HFFc6 (cell line): Measurements from ENCODE around the gene ANAPC1. TPM values are rescaled to one million over a fixed set of nuclear protein-coding genes. Genes with fewer than 3 reads are reported as not detected.

Experiments
- DNase-seq: peaks from one replicate; pipeline ENCODE4 v3.0.0-alpha.2; 2018
- H3K27ac Mint-ChIP-seq: 2 replicates; pipeline ENCODE4 v1.8.0; 2020; ENCODE audit warnings: mild to moderate bottlenecking, mixed read lengths
- H3K27me3 Mint-ChIP-seq: 2 replicates; pipeline ENCODE4 v1.8.0; 2021; ENCODE audit warnings: mild to moderate bottlenecking, moderate library complexity, mixed read lengths; ENCODE audit not compliant: insufficient read depth
- H3K36me3 Mint-ChIP-seq: 2 replicates; pipeline ENCODE4 v1.8.0; 2021; ENCODE audit warnings: low read depth, mixed read lengths
- H3K4me1 Mint-ChIP-seq: 2 replicates; pipeline ENCODE4 v1.8.0; 2020; ENCODE audit warnings: low read depth, mixed read lengths
- H3K4me3 Mint-ChIP-seq: 2 replicates; pipeline ENCODE4 v1.8.0; 2020; ENCODE audit warnings: mild to moderate bottlenecking, moderate library complexity, mixed read lengths
- H3K9me3 Mint-ChIP-seq: 2 replicates; pipeline ENCODE4 v1.8.0; 2020; ENCODE audit warnings: mild to moderate bottlenecking, mixed read lengths
- total RNA-seq, 6 experiments: library from RNA; stranded (reverse); fragmentation: NEBNext Ultra II Directional; extraction: Animal tissue kit (Norgen Biotek cat#: 25700); gene quantifications; 2 replicates in 1 of 6; 3 replicates in 5 of 6; pipeline ENCODE4 v1.2.3, GENCODE V29; 2021
- TF ChIP-seq, protein P1 (sequence below): fragments of 200-600 bp; sonication (generic); IDR thresholded peaks from 2 replicates; pipeline ENCODE4 v1.5.0; 2021; ENCODE audit warnings: antibody characterized with exemption, mild to moderate bottlenecking

The ANAPC1 gene
- total RNA-seq, 6 experiments from 2014 or later = 30.6 to 42.8 (median 38.0) TPM

DNA sequence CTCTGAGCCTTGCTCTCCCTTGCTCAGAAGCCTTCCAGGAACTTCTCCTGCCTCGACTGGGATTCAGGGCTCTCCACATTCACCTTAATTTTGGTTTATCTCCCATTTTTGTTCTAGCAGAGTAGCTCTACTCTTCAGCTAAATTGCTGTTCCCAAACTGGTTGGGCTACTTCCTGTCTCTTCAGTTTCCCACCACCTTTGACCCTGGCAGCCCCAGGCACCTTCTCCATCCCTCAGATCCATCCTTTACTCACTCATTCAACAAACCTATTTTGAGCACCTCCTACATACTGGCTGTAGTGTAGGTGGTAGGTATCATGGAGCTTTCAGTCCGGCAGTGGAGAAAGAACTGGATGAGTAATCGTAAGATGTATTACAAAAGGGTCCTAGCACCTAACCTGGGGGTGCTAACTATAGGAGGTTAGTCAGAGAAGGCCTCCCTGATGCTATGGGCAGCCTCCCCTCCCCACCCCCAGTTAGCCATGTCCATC, 40.7 kb upstream of the ANAPC1 start:
- Mint-ChIP-seq H3K27me3 (peaks cover 28% of the 10 kb centered on the region), H3K36me3 (no peaks in the 10 kb centered on the region), H3K27ac (no peak overlapping the region), H3K4me3 (no peak overlapping the region), H3K4me1 (no peaks in the 10 kb centered on the region), H3K9me3 (no peaks in the 10 kb centered on the region)
- TF ChIP-seq, protein P1, sequence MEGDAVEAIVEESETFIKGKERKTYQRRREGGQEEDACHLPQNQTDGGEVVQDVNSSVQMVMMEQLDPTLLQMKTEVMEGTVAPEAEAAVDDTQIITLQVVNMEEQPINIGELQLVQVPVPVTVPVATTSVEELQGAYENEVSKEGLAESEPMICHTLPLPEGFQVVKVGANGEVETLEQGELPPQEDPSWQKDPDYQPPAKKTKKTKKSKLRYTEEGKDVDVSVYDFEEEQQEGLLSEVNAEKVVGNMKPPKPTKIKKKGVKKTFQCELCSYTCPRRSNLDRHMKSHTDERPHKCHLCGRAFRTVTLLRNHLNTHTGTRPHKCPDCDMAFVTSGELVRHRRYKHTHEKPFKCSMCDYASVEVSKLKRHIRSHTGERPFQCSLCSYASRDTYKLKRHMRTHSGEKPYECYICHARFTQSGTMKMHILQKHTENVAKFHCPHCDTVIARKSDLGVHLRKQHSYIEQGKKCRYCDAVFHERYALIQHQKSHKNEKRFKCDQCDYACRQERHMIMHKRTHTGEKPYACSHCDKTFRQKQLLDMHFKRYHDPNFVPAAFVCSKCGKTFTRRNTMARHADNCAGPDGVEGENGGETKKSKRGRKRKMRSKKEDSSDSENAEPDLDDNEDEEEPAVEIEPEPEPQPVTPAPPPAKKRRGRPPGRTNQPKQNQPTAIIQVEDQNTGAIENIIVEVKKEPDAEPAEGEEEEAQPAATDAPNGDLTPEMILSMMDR = no peak
- DNase-seq = no peak

DNA sequence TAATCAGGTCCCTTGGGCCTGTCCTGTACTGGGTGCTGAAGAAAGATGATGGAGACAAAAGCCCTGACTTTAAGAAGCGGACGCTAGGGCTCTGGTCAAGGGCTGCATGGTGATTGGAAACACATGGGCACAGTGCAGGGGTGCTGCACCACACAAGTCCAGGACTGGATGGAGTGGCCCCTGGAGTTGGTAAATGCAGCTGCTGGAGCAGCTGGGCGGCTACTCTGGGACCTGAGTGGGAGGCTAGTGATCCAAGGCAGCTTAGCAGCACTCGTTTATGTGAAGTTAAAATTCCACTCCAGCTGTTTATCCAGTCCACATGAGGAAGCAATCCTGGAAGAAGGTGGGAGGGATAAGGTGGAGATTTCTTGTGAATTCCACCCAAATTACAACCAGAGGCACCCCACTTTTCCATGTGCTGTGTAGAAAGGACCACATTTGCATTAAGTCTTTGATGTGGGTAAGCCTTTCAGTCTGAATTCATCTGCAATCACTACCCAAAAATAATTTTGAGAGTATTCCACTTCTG, 39.3 kb upstream of the ANAPC1 start:
- no peak overlapping the region for H3K4me3 Mint-ChIP-seq
- no peaks in the 10 kb centered on the region for H3K9me3 Mint-ChIP-seq
- no peaks in the 10 kb centered on the region for H3K36me3 Mint-ChIP-seq
- H3K27me3 Mint-ChIP-seq = peaks cover 20% of the 10 kb centered on the region
- DNase-seq = no peak
- TF ChIP-seq, protein P1 = no peak
- H3K27ac Mint-ChIP-seq = no peak overlapping the region
- peaks cover 10% of the 10 kb centered on the region for H3K4me1 Mint-ChIP-seq

DNA sequence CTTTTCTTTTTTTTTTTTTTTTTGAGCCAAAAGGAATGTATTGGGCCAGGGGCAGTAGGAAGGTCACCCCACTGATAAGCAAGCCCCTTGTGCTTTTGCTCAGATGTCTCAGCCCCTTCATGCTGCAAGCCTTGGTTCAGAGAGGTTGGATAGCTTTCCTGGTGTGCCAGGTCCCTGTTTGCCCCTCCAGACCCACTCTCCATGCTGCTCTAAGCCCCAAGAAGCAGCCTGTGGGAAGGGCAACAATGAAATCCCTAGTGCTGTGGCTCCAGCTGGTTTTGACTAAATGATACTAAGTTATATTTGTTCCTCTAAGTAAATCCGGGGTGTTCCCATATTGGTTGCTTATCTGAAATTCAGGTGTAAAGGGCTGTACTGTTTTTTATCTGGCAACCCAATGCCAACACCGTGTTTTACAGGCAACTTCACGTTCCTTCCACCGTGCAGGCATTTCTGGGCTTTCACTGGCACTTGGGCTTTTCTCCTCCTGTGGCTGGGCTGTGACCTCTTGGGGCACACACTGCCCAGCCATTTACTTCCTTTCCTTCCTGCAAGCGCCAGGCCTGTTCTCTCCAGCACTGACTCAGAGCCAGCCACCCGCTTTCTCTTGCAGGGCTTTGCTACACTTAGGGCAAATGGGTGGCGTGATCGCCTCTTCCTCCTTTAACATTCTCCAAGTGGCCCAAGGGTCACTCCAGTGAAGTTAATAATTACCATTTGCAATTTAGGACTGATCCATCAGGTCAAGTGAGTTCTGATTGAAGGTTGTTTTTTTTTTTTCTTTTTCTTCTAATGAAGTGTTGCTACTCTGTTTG, 36.0 kb upstream of the ANAPC1 start:
- H3K4me3 Mint-ChIP-seq = no peak overlapping the region
- no peaks in the 10 kb centered on the region for H3K9me3 Mint-ChIP-seq
- H3K4me1 Mint-ChIP-seq = peaks cover 14% of the 10 kb centered on the region
- TF ChIP-seq, protein P1 = no peak
- no peaks in the 10 kb centered on the region for H3K36me3 Mint-ChIP-seq
- no peak for DNase-seq
- no peak overlapping the region for H3K27ac Mint-ChIP-seq
- peaks cover 23% of the 10 kb centered on the region for H3K27me3 Mint-ChIP-seq

DNA sequence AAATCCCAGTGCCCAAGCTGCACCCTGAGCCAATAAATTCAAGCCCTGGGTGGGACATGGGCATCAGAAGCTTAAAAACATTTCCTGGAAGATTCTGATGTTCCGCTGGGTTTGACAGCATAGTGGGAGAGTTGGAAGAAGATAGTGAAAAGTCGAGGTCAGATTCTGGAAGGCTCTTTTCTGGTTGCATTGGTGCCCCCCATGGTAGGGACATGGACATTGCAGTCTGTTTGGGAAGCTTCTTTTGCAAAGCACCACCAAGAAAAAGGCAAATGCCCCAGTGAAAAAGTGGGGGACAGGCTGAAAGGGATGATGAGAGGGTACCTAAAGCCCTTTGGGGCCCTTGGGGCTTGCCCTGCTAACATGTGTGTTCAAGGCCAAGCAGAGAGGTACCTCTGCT, 35.4 kb upstream of the ANAPC1 start:
- Mint-ChIP-seq H3K4me1 (peaks cover 14% of the 10 kb centered on the region), H3K36me3 (no peaks in the 10 kb centered on the region), H3K9me3 (no peaks in the 10 kb centered on the region), H3K27me3 (peaks cover 21% of the 10 kb centered on the region), H3K27ac (no peak overlapping the region), H3K4me3 (no peak overlapping the region)
- no peak for DNase-seq
- TF ChIP-seq, protein P1 = peak; percentile 42

DNA sequence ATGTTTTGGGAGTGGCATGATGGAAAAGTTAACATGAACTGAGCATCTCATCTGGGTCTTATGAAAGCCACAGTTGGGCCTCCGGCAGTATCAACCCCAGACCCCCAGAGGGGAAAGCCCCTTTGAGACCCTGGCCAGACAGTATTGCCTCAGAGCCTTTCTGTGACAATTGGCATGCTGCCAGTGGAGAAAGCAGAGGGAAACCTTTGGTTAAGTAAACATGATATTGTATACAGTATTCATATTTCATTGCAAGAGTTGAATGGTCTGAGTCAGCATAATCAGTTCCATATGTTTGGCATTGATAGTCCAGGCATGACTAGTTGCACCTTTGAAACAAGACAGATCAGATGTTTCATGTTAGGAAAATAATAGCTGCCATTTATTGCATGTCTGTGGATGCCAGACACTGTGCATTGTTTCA, 34.4 kb upstream of the ANAPC1 start:
- no peak overlapping the region for H3K27ac Mint-ChIP-seq
- H3K4me3 Mint-ChIP-seq = no peak overlapping the region
- TF ChIP-seq, protein P1 = no peak
- peaks cover 18% of the 10 kb centered on the region for H3K27me3 Mint-ChIP-seq
- H3K36me3 Mint-ChIP-seq = no peaks in the 10 kb centered on the region
- DNase-seq = peak; percentile 76
- no peaks in the 10 kb centered on the region for H3K9me3 Mint-ChIP-seq
- peaks cover 14% of the 10 kb centered on the region for H3K4me1 Mint-ChIP-seq
